Measurements from ENCODE around the gene LYSMD3. TPM values are rescaled to one million over a fixed set of nuclear protein-coding genes. Genes with fewer than 3 reads are reported as not detected.
"Not testable (repeated sequence)": the region's sequence is repeated elsewhere in the genome, so short reads cannot be mapped to it uniquely, and the experiment has no call there.

Gene LYSMD3
- total RNA-seq, result 10 to 100 TPM; 13.7 to 26.8 TPM
- 10 to 100 TPM; 11.5 to 14.0 TPM for polyA plus RNA-seq (ENCODE audit: insufficient read length in 2 of 2)
- long read RNA-seq, donor 1, full-length matches to known transcripts, result 7 of 7 reads
- long read RNA-seq, donor 1, partial matches to known transcripts, result 0 of 7 reads
- long read RNA-seq, donor 1, other reads (novel, unspliced or antisense), result 0 of 7 reads
- long read RNA-seq, donor 2, result 0 reads
- long read RNA-seq, donor 3, full-length matches to known transcripts, result 5 of 5 reads
- long read RNA-seq, donor 3, partial matches to known transcripts, result 0 of 5 reads
- long read RNA-seq, donor 3, other reads (novel, unspliced or antisense), result 0 of 5 reads
- long read RNA-seq, donor 4, full-length matches to known transcripts, result 8 of 8 reads
- long read RNA-seq, donor 4, partial matches to known transcripts, result 0 of 8 reads
- long read RNA-seq, donor 4, other reads (novel, unspliced or antisense), result 0 of 8 reads

GRCh38 chr5:90529194-90529938, at the start of gene LYSMD3:
Gene LYSMD3, minus strand, starts transcription at chr5:90529584. Its CDS starts 4,295 bp downstream, at chr5:90525289.
- peak within 1 kb of the TSS; percentile 94 for H3K27ac ChIP-seq (ENCODE audit: low read depth, low read length)
- no peaks in the 10 kb centered on the region for H3K9me3 ChIP-seq (ENCODE audit: control insufficient read depth, insufficient read depth, low read length)
- H3K36me3 ChIP-seq (ENCODE audit: control insufficient read depth, insufficient read depth, low read length), result peaks cover 4% of the 10 kb centered on the region
- H3K27me3 ChIP-seq (ENCODE audit: control insufficient read depth, insufficient read depth, low read length), result no peaks in the 10 kb centered on the region
- peak; percentile 86 to 99 (median 92) for DNase-seq (ENCODE audit: low read depth in 4 of 6, low spot score in 6 of 6)
- H3K4me3 ChIP-seq (ENCODE audit: low read depth, low read length), result peak within 1 kb of the TSS; percentile 93
- peaks cover 5% of the 10 kb centered on the region for H3K4me1 ChIP-seq (ENCODE audit: control insufficient read depth, insufficient read depth, low read length)
- under 1% methylated on average over 64 of the region's 64 CpGs for WGBS (ENCODE audit: insufficient coverage)

GRCh38 chr5:90576566-90576965, 47.2 kb upstream of the LYSMD3 start:
- H3K27me3 ChIP-seq (ENCODE audit: control insufficient read depth, insufficient read depth, low read length); H3K4me3 ChIP-seq (ENCODE audit: low read depth, low read length); DNase-seq (ENCODE audit: low read depth in 4 of 6, low spot score in 6 of 6); H3K4me1 ChIP-seq (ENCODE audit: control insufficient read depth, insufficient read depth, low read length); H3K27ac ChIP-seq (ENCODE audit: low read depth, low read length); H3K36me3 ChIP-seq (ENCODE audit: control insufficient read depth, insufficient read depth, low read length); H3K9me3 ChIP-seq (ENCODE audit: control insufficient read depth, insufficient read depth, low read length): not testable (repeated sequence)
- no CpG with 5 or more reads among the region's 3 CpGs for WGBS (ENCODE audit: insufficient coverage)

- Histone ChIP-seq H3K27ac (ENCODE audit: low read depth, low read length) (no peak overlapping the region), H3K9me3 (ENCODE audit: control insufficient read depth, insufficient read depth, low read length) (peaks cover 2% of the 10 kb centered on the region), H3K4me1 (ENCODE audit: control insufficient read depth, insufficient read depth, low read length) (no peaks in the 10 kb centered on the region), H3K4me3 (ENCODE audit: low read depth, low read length) (no peak overlapping the region), H3K36me3 (ENCODE audit: control insufficient read depth, insufficient read depth, low read length) (no peaks in the 10 kb centered on the region), H3K27me3 (ENCODE audit: control insufficient read depth, insufficient read depth, low read length) (no peaks in the 10 kb centered on the region)
- no peak for DNase-seq (ENCODE audit: low read depth in 4 of 6, low spot score in 6 of 6)
- WGBS (ENCODE audit: insufficient coverage), result 96% methylated on average over 4 of the region's 5 CpGs
Measured at GRCh38 chr5:90575712-90576111, 46.3 kb upstream of the LYSMD3 start.

- Histone ChIP-seq H3K9me3 (ENCODE audit: control insufficient read depth, insufficient read depth, low read length) (peaks cover 7% of the 10 kb centered on the region), H3K4me3 (ENCODE audit: low read depth, low read length) (no peak overlapping the region), H3K4me1 (ENCODE audit: control insufficient read depth, insufficient read depth, low read length) (no peaks in the 10 kb centered on the region), H3K36me3 (ENCODE audit: control insufficient read depth, insufficient read depth, low read length) (no peaks in the 10 kb centered on the region), H3K27ac (ENCODE audit: low read depth, low read length) (no peak overlapping the region), H3K27me3 (ENCODE audit: control insufficient read depth, insufficient read depth, low read length) (no peaks in the 10 kb centered on the region)
- no CpG with 5 or more reads among the region's 1 CpG for WGBS (ENCODE audit: insufficient coverage)
- peak in 1 of 6 donors; percentile 8 for DNase-seq (ENCODE audit: low read depth in 4 of 6, low spot score in 6 of 6)
Measured at GRCh38 chr5:90571147-90571773, 41.9 kb upstream of the LYSMD3 start.

GRCh38 chr5:90570034-90570433, 40.6 kb upstream of the LYSMD3 start:
- DNase-seq (ENCODE audit: low read depth in 4 of 6, low spot score in 6 of 6), result no peak
- Histone ChIP-seq H3K27ac (ENCODE audit: low read depth, low read length) (no peak overlapping the region), H3K36me3 (ENCODE audit: control insufficient read depth, insufficient read depth, low read length) (no peaks in the 10 kb centered on the region), H3K4me3 (ENCODE audit: low read depth, low read length) (no peak overlapping the region), H3K27me3 (ENCODE audit: control insufficient read depth, insufficient read depth, low read length) (no peaks in the 10 kb centered on the region), H3K9me3 (ENCODE audit: control insufficient read depth, insufficient read depth, low read length) (peaks cover 7% of the 10 kb centered on the region), H3K4me1 (ENCODE audit: control insufficient read depth, insufficient read depth, low read length) (no peaks in the 10 kb centered on the region)
- no CpG with 5 or more reads among the region's 2 CpGs for WGBS (ENCODE audit: insufficient coverage)

GRCh38 chr5:90569084-90569483, 39.7 kb upstream of the LYSMD3 start:
- H3K27me3 ChIP-seq (ENCODE audit: control insufficient read depth, insufficient read depth, low read length), result no peaks in the 10 kb centered on the region
- no peak overlapping the region for H3K4me3 ChIP-seq (ENCODE audit: low read depth, low read length)
- DNase-seq (ENCODE audit: low read depth in 4 of 6, low spot score in 6 of 6), result no peak
- H3K9me3 ChIP-seq (ENCODE audit: control insufficient read depth, insufficient read depth, low read length), result peaks cover 7% of the 10 kb centered on the region
- H3K4me1 ChIP-seq (ENCODE audit: control insufficient read depth, insufficient read depth, low read length), result no peaks in the 10 kb centered on the region
- H3K27ac ChIP-seq (ENCODE audit: low read depth, low read length), result no peak overlapping the region
- no CpG with 5 or more reads among the region's 1 CpG for WGBS (ENCODE audit: insufficient coverage)
- H3K36me3 ChIP-seq (ENCODE audit: control insufficient read depth, insufficient read depth, low read length), result no peaks in the 10 kb centered on the region

GRCh38 chr5:90565491-90565890, 36.1 kb upstream of the LYSMD3 start:
- Histone ChIP-seq H3K36me3 (ENCODE audit: control insufficient read depth, insufficient read depth, low read length) (no peaks in the 10 kb centered on the region), H3K27me3 (ENCODE audit: control insufficient read depth, insufficient read depth, low read length) (no peaks in the 10 kb centered on the region), H3K4me1 (ENCODE audit: control insufficient read depth, insufficient read depth, low read length) (peaks cover 4% of the 10 kb centered on the region), H3K27ac (ENCODE audit: low read depth, low read length) (no peak overlapping the region), H3K9me3 (ENCODE audit: control insufficient read depth, insufficient read depth, low read length) (peaks cover 4% of the 10 kb centered on the region), H3K4me3 (ENCODE audit: low read depth, low read length) (no peak overlapping the region)
- WGBS (ENCODE audit: insufficient coverage), result no CpG with 5 or more reads among the region's 3 CpGs
- DNase-seq (ENCODE audit: low read depth in 4 of 6, low spot score in 6 of 6), result no peak

GRCh38 chr5:90563108-90563507, 33.7 kb upstream of the LYSMD3 start:
- Histone ChIP-seq H3K27me3 (ENCODE audit: control insufficient read depth, insufficient read depth, low read length) (peaks cover 7% of the 10 kb centered on the region), H3K4me1 (ENCODE audit: control insufficient read depth, insufficient read depth, low read length) (peaks cover 10% of the 10 kb centered on the region), H3K9me3 (ENCODE audit: control insufficient read depth, insufficient read depth, low read length) (no peaks in the 10 kb centered on the region), H3K4me3 (ENCODE audit: low read depth, low read length) (no peak overlapping the region), H3K36me3 (ENCODE audit: control insufficient read depth, insufficient read depth, low read length) (no peaks in the 10 kb centered on the region), H3K27ac (ENCODE audit: low read depth, low read length) (no peak overlapping the region)
- DNase-seq (ENCODE audit: low read depth in 4 of 6, low spot score in 6 of 6), result peak in 2 of 6 donors; percentile 36 to 80
- 40% methylated on average over 1 of the region's 1 CpG for WGBS (ENCODE audit: insufficient coverage)

GRCh38 chr5:90562341-90562740, 33.0 kb upstream of the LYSMD3 start:
- DNase-seq (ENCODE audit: low read depth in 4 of 6, low spot score in 6 of 6), result peak in 2 of 6 donors; percentile 43 to 74
- 17% methylated on average over 2 of the region's 5 CpGs for WGBS (ENCODE audit: insufficient coverage)
- peaks cover 11% of the 10 kb centered on the region for H3K27me3 ChIP-seq (ENCODE audit: control insufficient read depth, insufficient read depth, low read length)
- H3K4me3 ChIP-seq (ENCODE audit: low read depth, low read length), result no peak overlapping the region
- peak overlapping the region; percentile 37 for H3K27ac ChIP-seq (ENCODE audit: low read depth, low read length)
- peaks cover 10% of the 10 kb centered on the region for H3K4me1 ChIP-seq (ENCODE audit: control insufficient read depth, insufficient read depth, low read length)
- H3K9me3 ChIP-seq (ENCODE audit: control insufficient read depth, insufficient read depth, low read length), result no peaks in the 10 kb centered on the region
- H3K36me3 ChIP-seq (ENCODE audit: control insufficient read depth, insufficient read depth, low read length), result no peaks in the 10 kb centered on the region

Measured in spinal cord (tissue), 10 donors.